Nephron progenitor cell (in vitro differentiated cells): ENCODE measurements around the gene HSD11B1.

ENCODE experiments used
- DNase-seq: peaks from one replicate; pipeline ENCODE4 v3.0.0; 2021
- H3K27ac Mint-ChIP-seq: 2 replicates; pipeline ENCODE4 v1.8.0; 2021; ENCODE audit warnings: mild to moderate bottlenecking, moderate library complexity, mixed read lengths
- H3K27me3 Mint-ChIP-seq: 2 replicates; pipeline ENCODE4 v1.8.0; 2021; ENCODE audit warnings: mild to moderate bottlenecking, low read depth, mixed read lengths; ENCODE audit not compliant: poor library complexity
- H3K36me3 Mint-ChIP-seq: 2 replicates; pipeline ENCODE4 v1.8.0; 2021; ENCODE audit warnings: low read depth, mixed read lengths
- H3K4me1 Mint-ChIP-seq: 2 replicates; pipeline ENCODE4 v1.8.0; 2021; ENCODE audit warnings: mixed read lengths
- H3K4me3 Mint-ChIP-seq: 2 replicates; pipeline ENCODE4 v1.8.0; 2021; ENCODE audit warnings: mild to moderate bottlenecking, moderate library complexity, mixed read lengths
- H3K9me3 Mint-ChIP-seq: 2 replicates; pipeline ENCODE4 v1.8.0; 2021; ENCODE audit warnings: mild to moderate bottlenecking, moderate library complexity, mixed read lengths
- TF ChIP-seq, protein P1 (sequence below): fragments of 200-600 bp; sonication (generic); IDR thresholded peaks from 2 replicates; pipeline ENCODE4 v1.5.0; 2021; ENCODE audit warnings: antibody characterized with exemption

HSD11B1 gene

DNA sequence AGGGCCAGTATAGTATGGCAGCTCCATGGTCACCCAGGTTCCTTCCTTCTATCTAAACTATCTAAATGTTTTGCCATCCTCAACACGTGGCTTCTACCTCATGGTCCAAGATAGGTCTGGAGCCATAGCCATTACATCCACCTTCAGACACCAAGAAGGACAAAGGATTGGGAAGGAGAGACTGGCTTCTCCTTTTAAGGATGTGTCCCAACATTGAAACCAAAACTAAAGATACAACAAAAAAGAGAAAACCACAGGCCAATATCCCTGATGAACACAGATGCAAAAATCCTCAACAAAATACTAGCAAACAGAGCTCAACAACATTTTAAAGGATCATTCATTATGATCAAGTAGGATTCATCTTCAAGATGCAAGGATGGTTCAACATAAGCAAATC lies 24.8 kb downstream of the HSD11B1 start:
- DNase-seq: no peak
- H3K9me3 Mint-ChIP-seq: no peaks in the 10 kb centered on the region
- no peaks in the 10 kb centered on the region for H3K36me3 Mint-ChIP-seq
- H3K4me1 Mint-ChIP-seq: no peaks in the 10 kb centered on the region
- peaks cover 7% of the 10 kb centered on the region for H3K27me3 Mint-ChIP-seq
- no peak overlapping the region for H3K4me3 Mint-ChIP-seq
- H3K27ac Mint-ChIP-seq: no peak overlapping the region
- TF ChIP-seq, protein P1, sequence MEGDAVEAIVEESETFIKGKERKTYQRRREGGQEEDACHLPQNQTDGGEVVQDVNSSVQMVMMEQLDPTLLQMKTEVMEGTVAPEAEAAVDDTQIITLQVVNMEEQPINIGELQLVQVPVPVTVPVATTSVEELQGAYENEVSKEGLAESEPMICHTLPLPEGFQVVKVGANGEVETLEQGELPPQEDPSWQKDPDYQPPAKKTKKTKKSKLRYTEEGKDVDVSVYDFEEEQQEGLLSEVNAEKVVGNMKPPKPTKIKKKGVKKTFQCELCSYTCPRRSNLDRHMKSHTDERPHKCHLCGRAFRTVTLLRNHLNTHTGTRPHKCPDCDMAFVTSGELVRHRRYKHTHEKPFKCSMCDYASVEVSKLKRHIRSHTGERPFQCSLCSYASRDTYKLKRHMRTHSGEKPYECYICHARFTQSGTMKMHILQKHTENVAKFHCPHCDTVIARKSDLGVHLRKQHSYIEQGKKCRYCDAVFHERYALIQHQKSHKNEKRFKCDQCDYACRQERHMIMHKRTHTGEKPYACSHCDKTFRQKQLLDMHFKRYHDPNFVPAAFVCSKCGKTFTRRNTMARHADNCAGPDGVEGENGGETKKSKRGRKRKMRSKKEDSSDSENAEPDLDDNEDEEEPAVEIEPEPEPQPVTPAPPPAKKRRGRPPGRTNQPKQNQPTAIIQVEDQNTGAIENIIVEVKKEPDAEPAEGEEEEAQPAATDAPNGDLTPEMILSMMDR: no peak

DNA sequence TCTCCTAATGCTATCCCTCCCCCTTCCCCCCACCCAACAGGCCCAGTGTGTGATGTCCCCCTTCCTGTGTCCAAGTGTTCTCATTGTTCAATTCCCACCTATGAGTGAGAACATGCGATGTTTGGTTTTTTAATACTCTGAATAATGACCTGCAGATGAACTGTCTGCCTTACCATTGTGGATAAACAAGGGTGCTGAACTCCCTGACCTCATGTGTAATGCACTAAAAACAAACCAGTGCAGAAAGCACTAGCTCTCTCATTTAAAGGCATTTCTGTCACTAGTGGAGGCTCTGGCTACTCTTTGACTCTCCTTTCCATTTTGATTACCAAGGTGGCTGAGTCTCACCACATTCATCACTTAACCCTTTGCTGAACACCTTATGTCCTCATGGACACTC lies 28.1 kb downstream of the HSD11B1 start:
- no peak overlapping the region for H3K27ac Mint-ChIP-seq
- H3K9me3 Mint-ChIP-seq: no peaks in the 10 kb centered on the region
- peaks cover 20% of the 10 kb centered on the region for H3K27me3 Mint-ChIP-seq
- DNase-seq: no peak
- no peaks in the 10 kb centered on the region for H3K4me1 Mint-ChIP-seq
- TF ChIP-seq, protein P1: no peak
- H3K4me3 Mint-ChIP-seq: no peak overlapping the region
- H3K36me3 Mint-ChIP-seq: no peaks in the 10 kb centered on the region

DNA sequence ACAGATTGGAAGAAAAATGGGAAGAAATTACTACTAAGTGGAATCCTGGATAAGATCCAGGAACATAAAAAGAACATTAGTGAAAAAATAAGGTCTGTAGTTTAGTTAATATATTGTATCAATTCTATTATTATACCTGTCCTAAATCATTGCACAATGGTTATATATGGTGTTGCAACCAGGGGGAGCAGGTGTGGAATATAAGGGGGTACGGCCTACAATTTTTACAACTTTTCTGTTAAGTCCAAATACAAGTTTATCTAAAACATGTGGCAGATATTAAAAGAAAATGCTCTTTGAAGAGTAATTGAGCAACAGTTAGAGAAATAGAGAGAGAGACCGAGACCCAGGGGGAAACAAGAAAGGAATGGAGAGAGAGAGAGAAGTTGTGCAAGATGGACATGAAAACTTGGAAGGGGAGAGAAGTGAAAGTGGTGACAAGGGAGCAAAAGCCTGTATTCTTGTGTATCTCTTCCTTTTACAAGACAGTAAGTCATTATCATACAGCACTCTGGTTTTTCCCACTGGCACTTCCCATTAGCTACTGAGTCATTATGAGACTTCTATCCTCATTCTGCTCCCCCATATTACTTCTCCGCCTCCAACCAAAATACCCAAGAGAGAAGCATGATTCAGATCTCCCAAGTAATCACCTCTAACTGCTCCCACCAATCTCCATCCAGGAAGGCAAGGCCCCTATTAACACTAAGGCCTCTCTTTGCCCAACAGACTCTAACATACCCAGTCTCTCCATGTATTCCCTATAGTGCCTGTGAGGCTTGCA lies 29.0 kb downstream of the HSD11B1 start:
- Mint-ChIP-seq H3K9me3 (no peaks in the 10 kb centered on the region), H3K4me1 (no peaks in the 10 kb centered on the region), H3K27me3 (peaks cover 20% of the 10 kb centered on the region), H3K36me3 (no peaks in the 10 kb centered on the region), H3K27ac (no peak overlapping the region), H3K4me3 (no peak overlapping the region)
- TF ChIP-seq, protein P1: no peak
- no peak for DNase-seq

DNA sequence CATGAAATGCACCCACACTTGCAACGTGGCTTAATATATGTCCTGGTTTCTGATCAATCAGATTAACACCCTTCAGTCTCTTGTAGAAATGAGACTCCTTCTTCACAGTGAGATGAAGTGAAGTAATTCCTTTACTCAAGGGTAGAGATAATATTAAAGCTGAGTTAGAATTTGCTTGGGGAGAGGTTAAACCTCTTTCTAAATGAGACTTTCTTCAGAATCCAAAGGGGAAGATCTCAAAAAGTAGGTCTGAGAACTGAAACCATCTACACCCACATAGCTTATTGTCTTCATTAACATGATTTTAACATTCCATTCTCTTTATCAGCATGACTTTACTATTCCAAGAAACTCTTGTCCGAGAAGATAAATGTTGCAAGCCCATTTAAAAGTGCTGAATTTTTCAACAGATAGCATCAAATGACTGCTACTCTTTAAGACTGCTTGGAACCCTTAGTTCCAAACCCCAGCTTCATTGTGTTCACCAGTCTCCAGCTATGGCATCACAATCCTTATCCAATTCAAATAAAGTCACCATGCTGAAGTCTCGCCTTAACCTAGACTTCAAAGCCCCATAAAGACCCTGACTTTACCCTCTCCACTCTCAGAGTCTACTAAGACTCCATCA lies 32.0 kb downstream of the HSD11B1 start:
- no peak overlapping the region for H3K27ac Mint-ChIP-seq
- no peaks in the 10 kb centered on the region for H3K36me3 Mint-ChIP-seq
- H3K9me3 Mint-ChIP-seq: no peaks in the 10 kb centered on the region
- no peaks in the 10 kb centered on the region for H3K4me1 Mint-ChIP-seq
- TF ChIP-seq, protein P1: no peak
- DNase-seq: no peak
- H3K27me3 Mint-ChIP-seq: peaks cover 18% of the 10 kb centered on the region
- H3K4me3 Mint-ChIP-seq: no peak overlapping the region

DNA sequence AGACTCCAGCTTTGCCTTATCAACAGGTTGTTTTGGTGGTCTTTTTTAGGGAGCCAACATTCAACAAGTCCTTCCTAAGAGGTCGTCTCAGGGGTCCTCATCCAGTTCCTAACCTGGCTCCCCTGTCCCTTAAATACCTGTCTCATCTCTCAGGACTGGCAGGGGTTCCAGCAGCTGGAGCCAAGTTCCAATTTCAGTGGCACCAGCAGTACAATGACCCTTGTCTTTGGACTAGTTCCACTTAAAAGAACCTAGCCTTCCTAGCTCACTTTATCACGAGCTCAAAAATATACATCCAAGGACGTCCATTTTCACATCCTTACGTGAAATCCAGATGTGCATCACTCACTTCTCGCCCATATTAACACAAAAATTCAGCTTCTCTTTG lies 32.5 kb downstream of the HSD11B1 start:
- Mint-ChIP-seq H3K36me3 (no peaks in the 10 kb centered on the region), H3K4me1 (no peaks in the 10 kb centered on the region), H3K27ac (no peak overlapping the region), H3K4me3 (no peak overlapping the region), H3K27me3 (peaks cover 21% of the 10 kb centered on the region), H3K9me3 (no peaks in the 10 kb centered on the region)
- no peak for DNase-seq
- TF ChIP-seq, protein P1: no peak

DNA sequence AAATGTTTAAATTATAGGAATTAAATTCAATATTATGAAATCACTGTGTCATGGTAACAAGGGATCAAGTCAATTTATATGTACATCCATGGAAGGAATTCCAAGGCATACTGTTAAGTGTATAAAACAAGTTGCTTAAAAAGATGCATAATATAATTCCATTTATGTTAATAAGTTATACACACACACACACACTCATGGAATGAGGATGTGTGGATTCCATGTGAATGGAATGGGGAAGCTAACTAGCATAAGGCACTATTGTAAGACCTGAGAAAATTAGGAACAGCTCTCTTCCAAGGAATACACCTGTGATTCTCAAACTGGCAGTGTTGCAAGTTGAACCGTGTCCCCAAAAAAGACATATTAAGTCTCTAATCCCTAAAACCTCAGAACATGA lies 33.6 kb downstream of the HSD11B1 start:
- Mint-ChIP-seq H3K4me3 (no peak overlapping the region), H3K36me3 (no peaks in the 10 kb centered on the region), H3K27ac (no peak overlapping the region), H3K9me3 (no peaks in the 10 kb centered on the region), H3K4me1 (no peaks in the 10 kb centered on the region), H3K27me3 (peaks cover 24% of the 10 kb centered on the region)
- TF ChIP-seq, protein P1: no peak
- no peak for DNase-seq
